Measurements from ENCODE around the gene DLGAP4.

DLGAP4 gene

GRCh38 chr20:36390269-36390668 is 84.1 kb downstream of the DLGAP4 start:
- H3K27me3 ChIP-seq (ENCODE audit: low read length), result no peaks in the 10 kb centered on the region
- no peak for TF ChIP-seq CTCF (IDR thresholded peaks at IDR 0.05; ENCODE audit: insufficient read depth, low read length, poor library complexity, severe bottlenecking)
- no peak for TF ChIP-seq EZH2phosphoT487 (conservative IDR thresholded peaks at IDR 0.05; ENCODE audit: low read length)
- no peaks in the 10 kb centered on the region for H3K9me3 ChIP-seq (ENCODE audit: insufficient read depth, low read length)
- no peak overlapping the region for H3K9ac ChIP-seq (ENCODE audit: low read length)
- H3F3A ChIP-seq (ENCODE audit: insufficient read depth), result no peaks in the 10 kb centered on the region
- H3K36me3 ChIP-seq (ENCODE audit: low read length), result no peaks in the 10 kb centered on the region
- no peak overlapping the region for H2AFZ ChIP-seq (ENCODE audit: low read depth, low read length, severe bottlenecking)
- H3K4me2 ChIP-seq (ENCODE audit: low read depth, low read length, poor library complexity, severe bottlenecking), result no peak overlapping the region
- H3K27ac ChIP-seq (ENCODE audit: low read depth, low read length), result no peak overlapping the region
- no peaks in the 10 kb centered on the region for H4K20me1 ChIP-seq (ENCODE audit: low read depth, low read length)
- no peak overlapping the region for H3K4me3 ChIP-seq (ENCODE audit: insufficient read depth, low read length, poor library complexity, severe bottlenecking)
- H3K9me2 ChIP-seq (replicated peaks; ENCODE audit: insufficient read depth, low read length), result no peaks in the 10 kb centered on the region
- H3K79me2 ChIP-seq (ENCODE audit: insufficient read depth, low read length), result no peaks in the 10 kb centered on the region

- Histone ChIP-seq H3K4me3 (ENCODE audit: insufficient read depth, low read length, poor library complexity, severe bottlenecking) (no peak overlapping the region), H2AFZ (ENCODE audit: low read depth, low read length, severe bottlenecking) (no peak overlapping the region)
These were observed 84.7 kb downstream of the DLGAP4 start for GRCh38 chr20:36390719-36391415.

GRCh38 chr20:36391456-36391855 is 85.3 kb downstream of the DLGAP4 start:
- no peaks in the 10 kb centered on the region for H4K20me1 ChIP-seq (ENCODE audit: low read depth, low read length)
- H3K27ac ChIP-seq (ENCODE audit: low read depth, low read length), result no peak overlapping the region
- no peaks in the 10 kb centered on the region for H3F3A ChIP-seq (ENCODE audit: insufficient read depth)
- no peak overlapping the region for H3K9ac ChIP-seq (ENCODE audit: low read length)
- H3K27me3 ChIP-seq (ENCODE audit: low read length), result no peaks in the 10 kb centered on the region
- no peaks in the 10 kb centered on the region for H3K9me2 ChIP-seq (replicated peaks; ENCODE audit: insufficient read depth, low read length)
- H3K79me2 ChIP-seq (ENCODE audit: insufficient read depth, low read length), result no peaks in the 10 kb centered on the region
- H2AFZ ChIP-seq (ENCODE audit: low read depth, low read length, severe bottlenecking), result no peak overlapping the region
- no peak overlapping the region for H3K4me2 ChIP-seq (ENCODE audit: low read depth, low read length, poor library complexity, severe bottlenecking)
- TF ChIP-seq EZH2phosphoT487 (conservative IDR thresholded peaks at IDR 0.05; ENCODE audit: low read length) (no peak), CTCF (IDR thresholded peaks at IDR 0.05; ENCODE audit: insufficient read depth, low read length, poor library complexity, severe bottlenecking) (no peak)
- no peaks in the 10 kb centered on the region for H3K36me3 ChIP-seq (ENCODE audit: low read length)
- no peaks in the 10 kb centered on the region for H3K9me3 ChIP-seq (ENCODE audit: insufficient read depth, low read length)
- H3K4me3 ChIP-seq (ENCODE audit: insufficient read depth, low read length, poor library complexity, severe bottlenecking), result no peak overlapping the region

More at GRCh38 chr20:36390719-36391415, 84.7 kb downstream of the DLGAP4 start:
- Histone ChIP-seq H3K4me2 (ENCODE audit: low read depth, low read length, poor library complexity, severe bottlenecking) (no peak overlapping the region), H3K36me3 (ENCODE audit: low read length) (no peaks in the 10 kb centered on the region), H3K9ac (ENCODE audit: low read length) (no peak overlapping the region), H3K9me3 (ENCODE audit: insufficient read depth, low read length) (no peaks in the 10 kb centered on the region), H3K79me2 (ENCODE audit: insufficient read depth, low read length) (no peaks in the 10 kb centered on the region), H3K27me3 (ENCODE audit: low read length) (no peaks in the 10 kb centered on the region), H3K27ac (ENCODE audit: low read depth, low read length) (no peak overlapping the region), H3F3A (ENCODE audit: insufficient read depth) (no peaks in the 10 kb centered on the region), H3K9me2 (replicated peaks; ENCODE audit: insufficient read depth, low read length) (no peaks in the 10 kb centered on the region), H4K20me1 (ENCODE audit: low read depth, low read length) (no peaks in the 10 kb centered on the region)
- TF ChIP-seq EZH2phosphoT487 (conservative IDR thresholded peaks at IDR 0.05; ENCODE audit: low read length), result no peak
- no peak for TF ChIP-seq CTCF (IDR thresholded peaks at IDR 0.05; ENCODE audit: insufficient read depth, low read length, poor library complexity, severe bottlenecking)
